ENCODE measurements around the gene GALNS.

The GALNS gene

DNA sequence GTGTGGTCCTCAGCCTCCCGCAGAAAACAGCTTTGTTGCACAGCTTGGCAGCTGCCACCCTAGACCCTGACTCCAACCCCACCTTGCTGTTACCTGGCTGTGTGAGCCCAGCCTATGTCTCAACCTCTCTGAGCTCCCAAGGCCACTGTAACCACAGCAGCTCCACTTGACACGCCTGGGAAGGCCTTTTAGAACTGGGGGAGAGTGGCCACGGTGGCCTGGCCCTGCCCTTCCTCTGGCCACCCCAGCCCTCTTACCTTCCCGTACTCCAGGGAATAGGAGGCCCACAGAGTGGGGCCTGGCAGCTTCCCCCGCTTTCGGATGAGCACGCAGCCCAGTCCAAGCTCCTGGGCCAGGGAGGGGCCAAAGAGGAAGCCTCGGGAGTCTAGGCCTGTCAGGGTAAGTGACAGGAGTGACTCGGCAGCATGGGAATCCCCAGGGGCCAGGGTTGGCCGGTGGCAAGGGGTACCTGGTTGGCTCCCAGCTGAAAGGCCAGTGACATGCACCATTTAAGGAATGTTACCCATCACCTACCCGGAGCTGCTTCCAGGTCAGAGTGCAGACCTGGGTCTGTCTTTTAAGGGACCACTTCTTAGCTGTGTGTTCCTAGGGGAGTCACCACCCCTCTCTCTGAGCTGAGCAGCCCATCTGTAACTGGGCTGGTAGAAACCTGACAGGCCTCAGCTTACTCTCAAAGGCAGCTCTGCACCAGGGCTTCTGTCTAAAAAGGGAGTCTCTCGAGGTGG is 46.4 kb downstream of the GALNS start:
- ATAC-seq (ENCODE audit: insufficient read depth, low read depth), result peak; percentile 12
- H3K9ac ChIP-seq (ENCODE audit: low read depth, low read length), result peak overlapping the region; percentile 84
- H3K4me2 ChIP-seq (ENCODE audit: insufficient read depth, low read length), result peak overlapping the region; percentile 98
- no peak for TF ChIP-seq EZH2 (IDR thresholded peaks at IDR 0.05; ENCODE audit: borderline replicate concordance, low read depth, low read length, severe bottlenecking)
- TF ChIP-seq, protein P1, sequence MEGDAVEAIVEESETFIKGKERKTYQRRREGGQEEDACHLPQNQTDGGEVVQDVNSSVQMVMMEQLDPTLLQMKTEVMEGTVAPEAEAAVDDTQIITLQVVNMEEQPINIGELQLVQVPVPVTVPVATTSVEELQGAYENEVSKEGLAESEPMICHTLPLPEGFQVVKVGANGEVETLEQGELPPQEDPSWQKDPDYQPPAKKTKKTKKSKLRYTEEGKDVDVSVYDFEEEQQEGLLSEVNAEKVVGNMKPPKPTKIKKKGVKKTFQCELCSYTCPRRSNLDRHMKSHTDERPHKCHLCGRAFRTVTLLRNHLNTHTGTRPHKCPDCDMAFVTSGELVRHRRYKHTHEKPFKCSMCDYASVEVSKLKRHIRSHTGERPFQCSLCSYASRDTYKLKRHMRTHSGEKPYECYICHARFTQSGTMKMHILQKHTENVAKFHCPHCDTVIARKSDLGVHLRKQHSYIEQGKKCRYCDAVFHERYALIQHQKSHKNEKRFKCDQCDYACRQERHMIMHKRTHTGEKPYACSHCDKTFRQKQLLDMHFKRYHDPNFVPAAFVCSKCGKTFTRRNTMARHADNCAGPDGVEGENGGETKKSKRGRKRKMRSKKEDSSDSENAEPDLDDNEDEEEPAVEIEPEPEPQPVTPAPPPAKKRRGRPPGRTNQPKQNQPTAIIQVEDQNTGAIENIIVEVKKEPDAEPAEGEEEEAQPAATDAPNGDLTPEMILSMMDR (IDR thresholded peaks at IDR 0.05; ENCODE audit: borderline replicate concordance, extremely low read depth, low read length, poor library complexity, severe bottlenecking), result no peak
- H3K9me3 ChIP-seq (ENCODE audit: insufficient read depth, low read length, severe bottlenecking), result no peaks in the 10 kb centered on the region
- no peak for DNase-seq
- H3K27me3 ChIP-seq (ENCODE audit: insufficient read depth, low read length, poor library complexity), result no peaks in the 10 kb centered on the region
- peaks cover 56% of the 10 kb centered on the region for H3K36me3 ChIP-seq (ENCODE audit: insufficient read depth, low read length)
- peak overlapping the region; percentile 93 for H3K27ac ChIP-seq (ENCODE audit: low read length)
- peaks cover 66% of the 10 kb centered on the region for H3K79me2 ChIP-seq (ENCODE audit: insufficient read depth, low read length)
- H3K4me1 ChIP-seq (ENCODE audit: insufficient read depth, low read length), result peaks cover 68% of the 10 kb centered on the region
- H3K4me3 ChIP-seq (ENCODE audit: low read depth in 1 of 2, low read length in 2 of 2), result peak overlapping the region; percentile 91 to 93; a peak in 3 of 4 replicates
- H4K20me1 ChIP-seq (ENCODE audit: insufficient read depth, low read length), result peaks cover 61% of the 10 kb centered on the region
- no peak overlapping the region for H2AFZ ChIP-seq (ENCODE audit: low read depth, low read length)

DNA sequence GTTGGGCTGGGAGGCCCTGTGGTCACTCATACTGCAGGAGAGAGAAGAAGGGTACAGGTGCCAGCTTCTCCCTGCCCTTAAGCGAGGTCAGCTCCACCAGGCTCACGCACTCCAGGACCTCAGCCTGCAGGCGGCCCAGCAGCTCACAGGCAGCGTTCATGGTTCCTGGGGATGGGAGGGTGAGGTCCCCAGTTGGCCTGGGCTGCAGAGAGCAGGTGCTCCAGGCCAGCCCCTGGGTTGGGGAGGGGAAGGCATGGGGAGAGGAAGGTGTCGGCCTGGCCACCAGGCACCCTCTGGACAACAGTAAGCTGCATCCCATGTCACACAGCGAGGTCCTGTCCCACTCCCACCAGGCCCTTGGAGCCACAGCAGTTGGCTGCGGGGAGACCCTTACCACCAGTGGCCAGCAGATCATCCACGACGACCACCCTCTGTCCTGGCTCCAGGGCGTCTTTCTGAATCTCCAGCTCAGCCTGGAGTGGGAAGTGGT is 47.0 kb downstream of the GALNS start:
- Histone ChIP-seq H3K27me3 (ENCODE audit: insufficient read depth, low read length, poor library complexity) (no peaks in the 10 kb centered on the region), H3K79me2 (ENCODE audit: insufficient read depth, low read length) (peaks cover 72% of the 10 kb centered on the region), H3K4me2 (ENCODE audit: insufficient read depth, low read length) (peak overlapping the region; percentile 98), H4K20me1 (ENCODE audit: insufficient read depth, low read length) (peaks cover 64% of the 10 kb centered on the region), H3K27ac (ENCODE audit: low read length) (peak overlapping the region; percentile 93), H3K4me1 (ENCODE audit: insufficient read depth, low read length) (peaks cover 74% of the 10 kb centered on the region), H3K36me3 (ENCODE audit: insufficient read depth, low read length) (peaks cover 62% of the 10 kb centered on the region), H3K9me3 (ENCODE audit: insufficient read depth, low read length, severe bottlenecking) (no peaks in the 10 kb centered on the region), H2AFZ (ENCODE audit: low read depth, low read length) (no peak overlapping the region), H3K4me3 (ENCODE audit: low read depth in 1 of 2, low read length in 2 of 2) (peak overlapping the region in 1 of 2 experiments; percentile 93; a peak in 3 of 4 replicates), H3K9ac (ENCODE audit: low read depth, low read length) (peak overlapping the region; percentile 84)
- TF ChIP-seq EZH2 (IDR thresholded peaks at IDR 0.05; ENCODE audit: borderline replicate concordance, low read depth, low read length, severe bottlenecking), result no peak
- TF ChIP-seq, protein P1 (IDR thresholded peaks at IDR 0.05; ENCODE audit: borderline replicate concordance, extremely low read depth, low read length, poor library complexity, severe bottlenecking), result no peak
- ATAC-seq (ENCODE audit: insufficient read depth, low read depth) (peak; percentile 8), DNase-seq (no peak)

GRCh38 chr16:88809068-88809675 is 47.6 kb downstream of the GALNS start:
- no peak for TF ChIP-seq EZH2 (IDR thresholded peaks at IDR 0.05; ENCODE audit: borderline replicate concordance, low read depth, low read length, severe bottlenecking)
- TF ChIP-seq, protein P1 (IDR thresholded peaks at IDR 0.05; ENCODE audit: borderline replicate concordance, extremely low read depth, low read length, poor library complexity, severe bottlenecking), result no peak
- Histone ChIP-seq H3K9me3 (ENCODE audit: insufficient read depth, low read length, severe bottlenecking) (no peaks in the 10 kb centered on the region), H3K79me2 (ENCODE audit: insufficient read depth, low read length) (peaks cover 77% of the 10 kb centered on the region), H3K27ac (ENCODE audit: low read length) (peak overlapping the region; percentile 93), H2AFZ (ENCODE audit: low read depth, low read length) (no peak overlapping the region), H3K9ac (ENCODE audit: low read depth, low read length) (peak overlapping the region; percentile 84), H3K4me1 (ENCODE audit: insufficient read depth, low read length) (peaks cover 78% of the 10 kb centered on the region), H3K27me3 (ENCODE audit: insufficient read depth, low read length, poor library complexity) (no peaks in the 10 kb centered on the region), H3K36me3 (ENCODE audit: insufficient read depth, low read length) (peaks cover 67% of the 10 kb centered on the region), H4K20me1 (ENCODE audit: insufficient read depth, low read length) (peaks cover 69% of the 10 kb centered on the region), H3K4me3 (ENCODE audit: low read depth in 1 of 2, low read length in 2 of 2) (peak overlapping the region in 1 of 2 experiments; percentile 93; a peak in 2 of 4 replicates), H3K4me2 (ENCODE audit: insufficient read depth, low read length) (peak overlapping the region; percentile 98)
- ATAC-seq (ENCODE audit: insufficient read depth, low read depth) (no peak), DNase-seq (no peak)

All from DND-41 (cell line).